ENCODE data around the gene DHRSX.

GRCh38 chrX:2252331-2253065, 248.3 kb downstream of the DHRSX start:
- no peak for TF ChIP-seq CTCF (conservative IDR thresholded peaks at IDR 0.05 in 1 of 2, IDR thresholded peaks at IDR 0.05 in 1 of 2; ENCODE audit: extremely low read depth in 1 of 2, insufficient read depth in 1 of 2, low read depth in 1 of 2, low read length in 2 of 2)
- no peak for TF ChIP-seq EZH2 (IDR thresholded peaks at IDR 0.05; ENCODE audit: borderline replicate concordance, low read length)
